ENCODE results near the gene RAB27A.

- TF ChIP-seq ETV6 (CRISPR knock-in tag; conservative IDR thresholded peaks at IDR 0.05) (no peak), NR2C2 (CRISPR knock-in tag; IDR thresholded peaks at IDR 0.05; ENCODE audit: borderline replicate concordance) (no peak), ARHGAP35 (CRISPR knock-in tag; IDR thresholded peaks at IDR 0.05; ENCODE audit: borderline replicate concordance) (no peak), ZNF292 (CRISPR knock-in tag; IDR thresholded peaks at IDR 0.05; ENCODE audit: borderline replicate concordance, low read depth) (no peak), BHLHE40 (IDR thresholded peaks at IDR 0.05; ENCODE audit: low read length) (no peak), ZNF263 (CRISPR knock-in tag; IDR thresholded peaks at IDR 0.05) (no peak), PHF21A (CRISPR knock-in tag; IDR thresholded peaks at IDR 0.05) (no peak), POLR2AphosphoS5 (IDR thresholded peaks at IDR 0.05; ENCODE audit: low read depth, low read length) (no peak), POLR2A (IDR thresholded peaks at IDR 0.05; ENCODE audit: insufficient read depth in 1 of 2, low read depth in 2 of 2, low read length in 2 of 2) (no peak), MXI1 (IDR thresholded peaks at IDR 0.05; ENCODE audit: borderline replicate concordance, low read depth, low read length) (no peak), ZBTB20 (CRISPR knock-in tag; IDR thresholded peaks at IDR 0.05; ENCODE audit: borderline replicate concordance, low read depth) (no peak), CBX2 (IDR thresholded peaks at IDR 0.05; ENCODE audit: low read depth, low read length) (no peak), CBX2 (CRISPR knock-in tag; IDR thresholded peaks at IDR 0.05; ENCODE audit: low read depth) (no peak), MXD4 (CRISPR knock-in tag; IDR thresholded peaks at IDR 0.05) (no peak)
Observed at GRCh38 chr15:55197362-55197705, 92.3 kb downstream of the RAB27A start.
